Right atrium auricular region (tissue), 2 donors: ENCODE results near the gene CFAP299. TPM values are rescaled to one million over a fixed set of nuclear protein-coding genes. Genes with fewer than 3 reads are reported as not detected.

ENCODE experiments used
- DNase-seq: peaks from one replicate; pipeline ENCODE4 v3.0.0-alpha.2; 2019; ENCODE audit warnings: low spot score
- H3K27ac ChIP-seq, 2 donors: fragments of 200-600 bp; sonication (generic); 1 replicate in 1 of 2; 2 replicates in 1 of 2; pipeline ENCODE4 v1.5.1; 2016 to 2019
- H3K27me3 ChIP-seq, 2 donors: fragments of 200-600 bp; sonication (generic); one replicate each; pipeline versions ENCODE4 v1.5.1 to v1.6.0; 2017 to 2019
- H3K36me3 ChIP-seq: fragments of 200-600 bp; sonication (generic); one replicate; pipeline ENCODE4 v1.5.1; 2016
- H3K4me1 ChIP-seq, 2 donors: fragments of 200-600 bp; sonication (generic); one replicate each; pipeline versions ENCODE4 v1.5.1 to v1.6.0; 2017 to 2019
- H3K4me3 ChIP-seq, 2 donors: fragments of 200-600 bp; sonication (generic); 1 replicate in 1 of 2; 2 replicates in 1 of 2; pipeline ENCODE4 v1.5.1; 2017 to 2019; ENCODE audit warnings: mild to moderate bottlenecking in 1 of 2, moderate library complexity in 1 of 2
- H3K9me3 ChIP-seq, 2 donors: fragments of 200-600 bp; sonication (generic); one replicate each; pipeline ENCODE4 v1.5.1; 2019
- total RNA-seq, 2 donors: library from RNA; depleted of rRNA; stranded (reverse); fragments of >200 nt; gene quantifications; one replicate each; pipeline ENCODE4 v1.1.0, GENCODE V29; 2016
- TF ChIP-seq, protein P1 (sequence below), 2 donors: fragments of 200-600 bp; sonication (generic); IDR thresholded peaks; one replicate each; pipeline ENCODE4 v1.5.1; 2019; ENCODE audit warnings: antibody characterized with exemption in 2 of 2

Gene CFAP299
- total RNA-seq, 2 donors from 2014 or later: not detected

DNA sequence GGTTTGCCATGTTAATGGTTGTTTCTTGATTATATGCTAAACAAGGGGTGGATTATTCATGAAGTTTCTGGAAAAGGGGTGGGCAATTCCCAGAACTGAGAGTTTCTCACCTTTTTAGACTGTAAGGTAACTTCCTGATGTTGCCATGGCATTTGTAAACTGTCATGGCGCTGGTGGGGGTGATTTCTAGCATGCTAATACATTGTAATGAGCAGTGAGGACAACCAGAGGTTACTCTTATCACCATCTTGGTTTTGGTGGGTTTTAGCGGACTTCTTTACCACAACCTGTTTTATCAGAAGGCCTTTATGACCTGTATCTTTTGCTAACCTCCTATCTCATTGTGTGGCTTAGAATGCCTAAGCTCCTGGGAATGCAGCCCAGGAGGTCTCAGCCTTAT lies 81.5 kb downstream of the CFAP299 start:
- no peaks in the 10 kb centered on the region for H3K4me1 ChIP-seq
- no peaks in the 10 kb centered on the region for H3K27me3 ChIP-seq
- DNase-seq: no peak
- H3K36me3 ChIP-seq: no peaks in the 10 kb centered on the region
- H3K27ac ChIP-seq: no peak overlapping the region
- no peaks in the 10 kb centered on the region for H3K9me3 ChIP-seq
- no peak overlapping the region for H3K4me3 ChIP-seq
- TF ChIP-seq, protein P1, sequence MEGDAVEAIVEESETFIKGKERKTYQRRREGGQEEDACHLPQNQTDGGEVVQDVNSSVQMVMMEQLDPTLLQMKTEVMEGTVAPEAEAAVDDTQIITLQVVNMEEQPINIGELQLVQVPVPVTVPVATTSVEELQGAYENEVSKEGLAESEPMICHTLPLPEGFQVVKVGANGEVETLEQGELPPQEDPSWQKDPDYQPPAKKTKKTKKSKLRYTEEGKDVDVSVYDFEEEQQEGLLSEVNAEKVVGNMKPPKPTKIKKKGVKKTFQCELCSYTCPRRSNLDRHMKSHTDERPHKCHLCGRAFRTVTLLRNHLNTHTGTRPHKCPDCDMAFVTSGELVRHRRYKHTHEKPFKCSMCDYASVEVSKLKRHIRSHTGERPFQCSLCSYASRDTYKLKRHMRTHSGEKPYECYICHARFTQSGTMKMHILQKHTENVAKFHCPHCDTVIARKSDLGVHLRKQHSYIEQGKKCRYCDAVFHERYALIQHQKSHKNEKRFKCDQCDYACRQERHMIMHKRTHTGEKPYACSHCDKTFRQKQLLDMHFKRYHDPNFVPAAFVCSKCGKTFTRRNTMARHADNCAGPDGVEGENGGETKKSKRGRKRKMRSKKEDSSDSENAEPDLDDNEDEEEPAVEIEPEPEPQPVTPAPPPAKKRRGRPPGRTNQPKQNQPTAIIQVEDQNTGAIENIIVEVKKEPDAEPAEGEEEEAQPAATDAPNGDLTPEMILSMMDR (IDR thresholded peaks at IDR 0.05): no peak

DNA sequence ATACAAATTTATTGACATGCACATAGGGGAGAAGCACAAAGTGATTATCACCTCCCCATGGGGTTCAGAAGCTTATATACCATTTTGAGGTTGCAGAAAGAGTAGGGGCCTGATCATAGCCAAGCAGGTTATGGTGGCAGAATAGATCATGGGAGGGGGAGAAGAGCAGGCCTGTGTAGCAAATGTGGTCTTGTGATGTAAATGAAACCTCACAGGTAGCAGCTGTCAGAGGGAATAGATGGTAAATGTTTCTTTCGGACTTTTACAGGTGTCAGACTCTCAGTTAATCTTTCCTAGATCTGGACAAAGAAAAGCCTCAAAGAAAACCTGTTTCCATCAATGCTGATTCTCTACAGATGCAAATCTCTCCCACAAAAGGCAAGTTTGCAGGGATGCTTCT lies 84.4 kb downstream of the CFAP299 start:
- Histone ChIP-seq H3K27ac (no peak overlapping the region), H3K4me1 (no peaks in the 10 kb centered on the region), H3K9me3 (no peaks in the 10 kb centered on the region), H3K27me3 (no peaks in the 10 kb centered on the region), H3K4me3 (no peak overlapping the region), H3K36me3 (no peaks in the 10 kb centered on the region)
- TF ChIP-seq, protein P1 (IDR thresholded peaks at IDR 0.05): no peak
- no peak for DNase-seq

DNA sequence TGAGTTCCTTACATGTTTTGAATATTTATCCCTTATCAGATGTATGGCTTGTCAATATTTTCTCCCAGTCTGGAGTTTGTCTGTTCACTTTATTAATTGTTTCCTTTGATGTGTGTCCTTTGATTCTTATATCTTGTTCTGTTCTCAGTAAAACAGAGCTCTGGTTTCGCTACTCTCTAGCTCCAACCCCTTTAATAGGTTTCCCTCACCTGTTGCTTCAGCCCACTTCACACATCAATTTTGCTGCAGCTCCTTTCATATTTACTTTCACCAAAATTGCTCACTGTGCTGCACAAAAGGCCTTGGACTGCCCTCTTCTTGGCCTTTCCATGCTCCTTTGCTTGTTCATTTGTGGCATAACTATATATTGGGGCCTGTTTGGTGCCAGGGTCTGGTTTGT lies 85.1 kb downstream of the CFAP299 start:
- Histone ChIP-seq H3K9me3 (no peaks in the 10 kb centered on the region), H3K4me3 (no peak overlapping the region), H3K36me3 (no peaks in the 10 kb centered on the region), H3K27me3 (no peaks in the 10 kb centered on the region), H3K4me1 (no peaks in the 10 kb centered on the region), H3K27ac (no peak overlapping the region)
- DNase-seq: no peak
- TF ChIP-seq, protein P1 (IDR thresholded peaks at IDR 0.05): no peak

DNA sequence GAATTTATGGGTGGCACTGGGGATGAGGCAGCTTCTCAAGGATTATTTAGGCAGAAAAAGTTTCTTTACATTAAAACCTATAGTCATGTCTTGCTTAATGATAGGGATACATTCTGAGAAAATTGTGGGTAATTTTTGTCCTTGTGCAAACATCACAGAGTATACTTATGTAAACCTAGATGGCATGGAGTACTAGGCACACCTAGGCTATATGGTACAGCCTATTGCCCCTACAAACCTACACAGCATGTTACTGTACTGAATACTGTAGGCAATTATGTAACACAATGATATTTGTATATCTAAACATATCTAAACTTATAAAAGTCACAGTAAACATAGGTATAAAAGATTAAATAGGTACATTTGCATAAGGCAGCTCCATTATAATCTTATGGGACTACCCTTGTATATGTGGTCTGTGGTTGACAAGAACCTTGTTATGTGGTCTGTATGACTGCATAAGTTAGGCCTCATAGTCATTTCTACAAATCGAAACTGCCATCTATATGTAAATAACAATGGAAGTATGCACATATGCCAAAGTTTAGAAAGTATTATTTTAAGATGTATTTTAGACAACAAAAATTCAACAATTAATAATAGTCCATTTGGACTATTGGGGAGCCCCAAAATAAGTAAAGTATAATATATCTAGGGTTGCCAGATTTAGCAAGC lies 87.3 kb downstream of the CFAP299 start:
- no peaks in the 10 kb centered on the region for H3K9me3 ChIP-seq
- H3K36me3 ChIP-seq: no peaks in the 10 kb centered on the region
- H3K4me3 ChIP-seq: no peak overlapping the region
- H3K27ac ChIP-seq: no peak overlapping the region
- no peaks in the 10 kb centered on the region for H3K27me3 ChIP-seq
- TF ChIP-seq, protein P1 (IDR thresholded peaks at IDR 0.05): no peak
- H3K4me1 ChIP-seq: no peaks in the 10 kb centered on the region
- DNase-seq: no peak

DNA sequence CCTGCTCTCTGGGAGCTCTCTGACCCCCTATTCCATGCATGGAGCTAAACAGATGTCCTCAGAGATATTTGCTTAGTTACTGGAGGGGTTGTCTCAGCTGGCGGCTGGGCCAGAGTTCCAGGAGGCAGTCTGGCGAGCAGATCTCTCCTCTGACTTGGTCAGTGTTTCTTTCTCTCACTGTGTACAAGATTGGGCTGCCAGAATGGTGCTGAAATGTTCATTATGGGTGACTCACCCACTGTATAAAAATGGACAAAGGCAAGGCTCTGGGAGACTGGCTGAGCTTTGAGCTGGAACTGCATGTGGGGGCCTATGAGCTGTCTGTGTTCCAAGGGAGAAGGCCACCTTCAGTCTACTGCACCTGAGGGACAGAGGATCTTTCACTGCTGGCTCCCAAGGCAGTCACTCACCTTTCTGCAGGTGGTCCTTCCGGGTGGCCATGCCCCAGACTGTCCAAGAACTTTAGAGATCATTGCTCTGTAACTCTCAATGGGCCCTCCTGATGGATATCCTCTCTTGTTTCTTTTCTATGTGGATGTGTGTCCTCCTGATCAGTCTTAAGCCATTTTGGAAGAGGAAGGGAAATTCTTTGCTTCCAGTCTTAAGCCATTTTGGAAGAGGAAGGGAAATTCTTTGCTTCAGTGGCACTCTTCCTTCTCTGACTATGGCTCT lies 88.2 kb downstream of the CFAP299 start:
- no peak for DNase-seq
- no peak overlapping the region for H3K4me3 ChIP-seq
- no peaks in the 10 kb centered on the region for H3K27me3 ChIP-seq
- H3K9me3 ChIP-seq: no peaks in the 10 kb centered on the region
- TF ChIP-seq, protein P1 (IDR thresholded peaks at IDR 0.05): no peak
- H3K4me1 ChIP-seq: no peaks in the 10 kb centered on the region
- H3K36me3 ChIP-seq: no peaks in the 10 kb centered on the region
- no peak overlapping the region for H3K27ac ChIP-seq
